ENCODE results near the gene ANKLE1. TPM values are rescaled to one million over a fixed set of nuclear protein-coding genes. Genes with fewer than 3 reads are reported as not detected.

Gene ANKLE1
- total and polyA plus RNA-seq, 10 of the 15 experiments (the other 5 are each of a cell fraction or from before 2014, with no cell fraction given): 2.2 to 17.9 (median 10.9) TPM

DNA sequence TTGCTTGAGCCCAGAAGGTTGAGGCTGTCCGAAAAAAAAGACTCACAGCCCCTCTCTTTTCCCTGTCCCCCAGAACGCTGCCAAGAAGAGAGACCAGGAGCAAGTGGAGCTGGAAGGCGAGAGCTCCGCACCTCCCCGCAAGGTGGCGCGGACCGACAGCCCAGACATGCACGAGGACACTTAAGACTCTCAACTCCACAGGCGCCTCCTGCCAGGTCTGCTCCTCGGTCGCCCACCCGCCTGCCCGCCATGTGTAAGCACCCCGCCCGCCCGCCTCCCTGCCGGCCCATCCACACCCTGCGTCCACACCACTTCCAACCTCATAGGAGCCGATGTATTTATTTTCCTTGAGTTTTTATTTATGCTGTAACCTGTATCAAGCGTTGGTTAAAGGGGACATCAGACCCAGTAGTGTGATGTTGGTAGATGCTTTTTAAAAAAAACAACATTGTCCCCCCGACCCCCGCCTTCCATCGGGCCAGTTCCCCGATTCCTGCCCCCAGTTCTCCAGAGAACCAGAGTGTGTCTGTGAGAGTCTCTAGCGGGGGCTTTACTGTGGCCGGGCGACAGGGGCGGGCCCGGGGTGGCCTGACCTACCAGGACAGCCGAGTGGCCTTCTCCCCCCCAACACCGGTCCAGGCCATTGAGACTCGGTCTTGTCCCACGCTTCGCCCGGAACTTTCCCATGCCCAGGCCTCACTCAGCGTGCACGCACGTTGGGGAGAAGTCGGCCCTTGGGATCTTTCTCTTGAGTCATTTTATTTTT, 38.0 kb downstream of the ANKLE1 start:
- intact Hi-C loops (cut with micrococcal nuclease; ENCODE audit: unreplicated experiment) (no loop called here), in situ Hi-C loops (cut with MboI) (no loop called here)
- FAIRE-seq (no peak), DNase-seq (ENCODE audit: low read depth, low spot score) (no peak), ATAC-seq (no peak)
- H3K27me3 ChIP-seq (replicated peaks in 1 of 2; ENCODE audit: control insufficient read depth in 2 of 2, insufficient read depth in 2 of 2, low read length in 1 of 2): no peaks in the 10 kb centered on the region
- no peak overlapping the region for H2AFZ ChIP-seq (ENCODE audit: control insufficient read depth, low read depth, low read length)
- no peak overlapping the region for H3K27ac ChIP-seq (ENCODE audit: control insufficient read depth, insufficient read depth)
- no peak overlapping the region for H3K4me3 ChIP-seq
- SMC1A ChIA-PET (ENCODE audit: uncharacterized antibody, unreplicated experiment): no interaction called here
- 90% methylated on average over 34 of the region's 40 CpGs for whole genome bisulfite sequencing (ENCODE audit: insufficient coverage, insufficient replicate concordance, low lambda C conversion rate, missing lambda C conversion rate)
- H3K9ac ChIP-seq (ENCODE audit: control insufficient read depth, insufficient read depth, low read length): no peak overlapping the region
- RAD21 ChIA-PET (ENCODE audit: unreplicated experiment): no interaction called here
- H3K9me3 ChIP-seq (replicated peaks; ENCODE audit: control insufficient read depth, insufficient read depth, low read length): no peaks in the 10 kb centered on the region
- POLR2A ChIA-PET: no interaction called here
- H3K79me2 ChIP-seq (ENCODE audit: control insufficient read depth, insufficient read depth, low read length): no peaks in the 10 kb centered on the region
- H3K4me2 ChIP-seq (ENCODE audit: control insufficient read depth, insufficient read depth): no peak overlapping the region
- peaks cover 6 to 16% of the 10 kb centered on the region in 2 experiments; a peak in 3 of 4 replicates for H3K36me3 ChIP-seq (ENCODE audit: control insufficient read depth in 2 of 2, insufficient read depth in 2 of 2, low read length in 1 of 2)
- H3K4me1 ChIP-seq (ENCODE audit: control insufficient read depth, insufficient read depth, low read length): no peaks in the 10 kb centered on the region
- CTCF ChIA-PET: no interaction called here
- no peaks in the 10 kb centered on the region for H4K20me1 ChIP-seq (ENCODE audit: control insufficient read depth, insufficient read depth)
- BruUV-seq (replicated peaks): TSS peak; percentile 70
- TF ChIP-seq IKZF1 (conservative IDR thresholded peaks at IDR 0.05) (no peak), DPF2 (IDR thresholded peaks at IDR 0.05) (no peak), RAD51 (IDR thresholded peaks at IDR 0.05) (no peak), SMC3 (IDR thresholded peaks at IDR 0.05; ENCODE audit: borderline replicate concordance, low read length) (no peak), PAX5 (IDR thresholded peaks at IDR 0.05; ENCODE audit: borderline replicate concordance, low read depth, low read length) (no peak), SIN3A (IDR thresholded peaks at IDR 0.05; ENCODE audit: low read depth, low read length) (no peak), WRNIP1 (IDR thresholded peaks at IDR 0.05; ENCODE audit: borderline replicate concordance, low read depth, low read length) (no peak), BCL11A (IDR thresholded peaks at IDR 0.05; ENCODE audit: low read depth, low read length) (no peak), MYC (IDR thresholded peaks at IDR 0.05; ENCODE audit: insufficient read depth, insufficient read length, insufficient replicate concordance, low read length, severe bottlenecking) (no peak), MEF2B (IDR thresholded peaks at IDR 0.05; ENCODE audit: partially characterized antibody, poor library complexity, severe bottlenecking) (no peak), MTA2 (IDR thresholded peaks at IDR 0.05; ENCODE audit: low read depth) (no peak), RELA (IDR thresholded peaks at IDR 0.05; ENCODE audit: borderline replicate concordance, partially characterized antibody) (no peak), NR2C2 (IDR thresholded peaks at IDR 0.05; ENCODE audit: borderline replicate concordance, control insufficient read depth, insufficient read length, low read depth) (no peak)
- TF ChIP-seq, protein P1, sequence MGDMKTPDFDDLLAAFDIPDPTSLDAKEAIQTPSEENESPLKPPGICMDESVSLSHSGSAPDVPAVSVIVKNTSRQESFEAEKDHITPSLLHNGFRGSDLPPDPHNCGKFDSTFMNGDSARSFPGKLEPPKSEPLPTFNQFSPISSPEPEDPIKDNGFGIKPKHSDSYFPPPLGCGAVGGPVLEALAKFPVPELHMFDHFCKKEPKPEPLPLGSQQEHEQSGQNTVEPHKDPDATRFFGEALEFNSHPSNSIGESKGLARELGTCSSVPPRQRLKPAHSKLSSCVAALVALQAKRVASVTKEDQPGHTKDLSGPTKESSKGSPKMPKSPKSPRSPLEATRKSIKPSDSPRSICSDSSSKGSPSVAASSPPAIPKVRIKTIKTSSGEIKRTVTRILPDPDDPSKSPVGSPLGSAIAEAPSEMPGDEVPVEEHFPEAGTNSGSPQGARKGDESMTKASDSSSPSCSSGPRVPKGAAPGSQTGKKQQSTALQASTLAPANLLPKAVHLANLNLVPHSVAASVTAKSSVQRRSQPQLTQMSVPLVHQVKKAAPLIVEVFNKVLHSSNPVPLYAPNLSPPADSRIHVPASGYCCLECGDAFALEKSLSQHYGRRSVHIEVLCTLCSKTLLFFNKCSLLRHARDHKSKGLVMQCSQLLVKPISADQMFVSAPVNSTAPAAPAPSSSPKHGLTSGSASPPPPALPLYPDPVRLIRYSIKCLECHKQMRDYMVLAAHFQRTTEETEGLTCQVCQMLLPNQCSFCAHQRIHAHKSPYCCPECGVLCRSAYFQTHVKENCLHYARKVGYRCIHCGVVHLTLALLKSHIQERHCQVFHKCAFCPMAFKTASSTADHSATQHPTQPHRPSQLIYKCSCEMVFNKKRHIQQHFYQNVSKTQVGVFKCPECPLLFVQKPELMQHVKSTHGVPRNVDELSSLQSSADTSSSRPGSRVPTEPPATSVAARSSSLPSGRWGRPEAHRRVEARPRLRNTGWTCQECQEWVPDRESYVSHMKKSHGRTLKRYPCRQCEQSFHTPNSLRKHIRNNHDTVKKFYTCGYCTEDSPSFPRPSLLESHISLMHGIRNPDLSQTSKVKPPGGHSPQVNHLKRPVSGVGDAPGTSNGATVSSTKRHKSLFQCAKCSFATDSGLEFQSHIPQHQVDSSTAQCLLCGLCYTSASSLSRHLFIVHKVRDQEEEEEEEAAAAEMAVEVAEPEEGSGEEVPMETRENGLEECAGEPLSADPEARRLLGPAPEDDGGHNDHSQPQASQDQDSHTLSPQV (IDR thresholded peaks at IDR 0.05): no peak
- TF ChIP-seq, protein P2, sequence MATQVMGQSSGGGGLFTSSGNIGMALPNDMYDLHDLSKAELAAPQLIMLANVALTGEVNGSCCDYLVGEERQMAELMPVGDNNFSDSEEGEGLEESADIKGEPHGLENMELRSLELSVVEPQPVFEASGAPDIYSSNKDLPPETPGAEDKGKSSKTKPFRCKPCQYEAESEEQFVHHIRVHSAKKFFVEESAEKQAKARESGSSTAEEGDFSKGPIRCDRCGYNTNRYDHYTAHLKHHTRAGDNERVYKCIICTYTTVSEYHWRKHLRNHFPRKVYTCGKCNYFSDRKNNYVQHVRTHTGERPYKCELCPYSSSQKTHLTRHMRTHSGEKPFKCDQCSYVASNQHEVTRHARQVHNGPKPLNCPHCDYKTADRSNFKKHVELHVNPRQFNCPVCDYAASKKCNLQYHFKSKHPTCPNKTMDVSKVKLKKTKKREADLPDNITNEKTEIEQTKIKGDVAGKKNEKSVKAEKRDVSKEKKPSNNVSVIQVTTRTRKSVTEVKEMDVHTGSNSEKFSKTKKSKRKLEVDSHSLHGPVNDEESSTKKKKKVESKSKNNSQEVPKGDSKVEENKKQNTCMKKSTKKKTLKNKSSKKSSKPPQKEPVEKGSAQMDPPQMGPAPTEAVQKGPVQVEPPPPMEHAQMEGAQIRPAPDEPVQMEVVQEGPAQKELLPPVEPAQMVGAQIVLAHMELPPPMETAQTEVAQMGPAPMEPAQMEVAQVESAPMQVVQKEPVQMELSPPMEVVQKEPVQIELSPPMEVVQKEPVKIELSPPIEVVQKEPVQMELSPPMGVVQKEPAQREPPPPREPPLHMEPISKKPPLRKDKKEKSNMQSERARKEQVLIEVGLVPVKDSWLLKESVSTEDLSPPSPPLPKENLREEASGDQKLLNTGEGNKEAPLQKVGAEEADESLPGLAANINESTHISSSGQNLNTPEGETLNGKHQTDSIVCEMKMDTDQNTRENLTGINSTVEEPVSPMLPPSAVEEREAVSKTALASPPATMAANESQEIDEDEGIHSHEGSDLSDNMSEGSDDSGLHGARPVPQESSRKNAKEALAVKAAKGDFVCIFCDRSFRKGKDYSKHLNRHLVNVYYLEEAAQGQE (IDR thresholded peaks at IDR 0.05; ENCODE audit: low read depth, low read length): no peak
- TF ChIP-seq, protein P3, sequence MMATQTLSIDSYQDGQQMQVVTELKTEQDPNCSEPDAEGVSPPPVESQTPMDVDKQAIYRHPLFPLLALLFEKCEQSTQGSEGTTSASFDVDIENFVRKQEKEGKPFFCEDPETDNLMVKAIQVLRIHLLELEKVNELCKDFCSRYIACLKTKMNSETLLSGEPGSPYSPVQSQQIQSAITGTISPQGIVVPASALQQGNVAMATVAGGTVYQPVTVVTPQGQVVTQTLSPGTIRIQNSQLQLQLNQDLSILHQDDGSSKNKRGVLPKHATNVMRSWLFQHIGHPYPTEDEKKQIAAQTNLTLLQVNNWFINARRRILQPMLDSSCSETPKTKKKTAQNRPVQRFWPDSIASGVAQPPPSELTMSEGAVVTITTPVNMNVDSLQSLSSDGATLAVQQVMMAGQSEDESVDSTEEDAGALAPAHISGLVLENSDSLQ (IDR thresholded peaks at IDR 0.05): no peak

Data from GM12878 (cell line).